Esophagus squamous epithelium (tissue), 4 donors: Measurements from ENCODE around the gene UBE2Z.

Experiments used
- POLR2A ChIP-seq, 4 donors: fragments of 450-650 bp; IDR thresholded peaks; one replicate each; pipeline ENCODE4 v1.6.1; 2017; ENCODE audit warnings: antibody characterized with exemption in 4 of 4, mild to moderate bottlenecking in 4 of 4, moderate library complexity in 3 of 4
- TF ChIP-seq, protein P1 (sequence below), 6 experiments: fragments of 450-650 bp in 4 of 6; fragments of 200-600 bp in 2 of 6; sonication (generic) in 2 of 6; IDR thresholded peaks; one replicate each; pipeline ENCODE4 v1.5.1; 2016 to 2019; ENCODE audit warnings: antibody characterized with exemption in 6 of 6, mild to moderate bottlenecking in 4 of 6, moderate library complexity in 4 of 6

DNA sequence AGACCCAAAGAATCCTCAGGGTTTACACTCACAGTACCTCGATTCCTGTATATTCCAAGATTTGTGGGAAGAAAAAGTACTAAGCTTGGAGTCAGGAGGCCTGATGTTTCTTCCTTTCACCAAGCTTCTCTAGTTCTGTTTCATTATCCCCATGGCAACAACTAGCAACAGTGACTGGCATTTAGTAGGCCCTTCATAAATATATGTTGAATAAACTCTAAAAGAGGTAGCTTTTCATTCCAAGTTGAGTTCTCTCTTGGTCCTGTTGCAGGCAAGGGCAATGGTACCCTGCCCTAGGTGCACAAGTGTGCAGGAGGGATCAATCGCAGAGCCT, 527 bp upstream of the UBE2Z start:
- TF ChIP-seq, protein P1, sequence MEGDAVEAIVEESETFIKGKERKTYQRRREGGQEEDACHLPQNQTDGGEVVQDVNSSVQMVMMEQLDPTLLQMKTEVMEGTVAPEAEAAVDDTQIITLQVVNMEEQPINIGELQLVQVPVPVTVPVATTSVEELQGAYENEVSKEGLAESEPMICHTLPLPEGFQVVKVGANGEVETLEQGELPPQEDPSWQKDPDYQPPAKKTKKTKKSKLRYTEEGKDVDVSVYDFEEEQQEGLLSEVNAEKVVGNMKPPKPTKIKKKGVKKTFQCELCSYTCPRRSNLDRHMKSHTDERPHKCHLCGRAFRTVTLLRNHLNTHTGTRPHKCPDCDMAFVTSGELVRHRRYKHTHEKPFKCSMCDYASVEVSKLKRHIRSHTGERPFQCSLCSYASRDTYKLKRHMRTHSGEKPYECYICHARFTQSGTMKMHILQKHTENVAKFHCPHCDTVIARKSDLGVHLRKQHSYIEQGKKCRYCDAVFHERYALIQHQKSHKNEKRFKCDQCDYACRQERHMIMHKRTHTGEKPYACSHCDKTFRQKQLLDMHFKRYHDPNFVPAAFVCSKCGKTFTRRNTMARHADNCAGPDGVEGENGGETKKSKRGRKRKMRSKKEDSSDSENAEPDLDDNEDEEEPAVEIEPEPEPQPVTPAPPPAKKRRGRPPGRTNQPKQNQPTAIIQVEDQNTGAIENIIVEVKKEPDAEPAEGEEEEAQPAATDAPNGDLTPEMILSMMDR (IDR thresholded peaks at IDR 0.05) = no peak
- TF ChIP-seq POLR2A (IDR thresholded peaks at IDR 0.05) = no peak
